GM12801 (cell line): ENCODE measurements around the gene RBM47.

Experiments used
- TF ChIP-seq, protein P1 (sequence below): IDR thresholded peaks from one replicate; pipeline ENCODE4 v1.5.1; 2011; ENCODE audit warnings: control low read depth; ENCODE audit not compliant: insufficient read length; ENCODE audit errors: extremely low read depth

RBM47 gene

DNA sequence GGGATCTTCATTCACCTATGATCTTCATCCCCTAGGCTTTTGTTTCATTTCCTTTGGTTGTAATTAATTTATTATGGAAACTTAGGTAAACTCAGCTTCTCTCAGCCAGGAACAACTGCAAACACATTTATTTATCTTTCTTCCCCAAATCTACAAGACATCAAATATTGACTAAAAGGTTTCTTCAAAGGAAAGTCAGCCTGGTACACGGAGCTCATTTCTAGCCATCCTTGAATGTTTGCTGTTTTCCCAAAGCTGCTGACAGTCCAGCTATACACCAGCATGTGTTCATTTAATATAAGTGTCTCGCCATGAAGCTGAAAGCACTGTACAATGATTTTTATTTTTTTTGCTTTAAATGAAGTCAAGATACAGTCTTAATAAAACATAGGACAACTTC lies 16.8 kb downstream of the RBM47 start:
- TF ChIP-seq, protein P1, sequence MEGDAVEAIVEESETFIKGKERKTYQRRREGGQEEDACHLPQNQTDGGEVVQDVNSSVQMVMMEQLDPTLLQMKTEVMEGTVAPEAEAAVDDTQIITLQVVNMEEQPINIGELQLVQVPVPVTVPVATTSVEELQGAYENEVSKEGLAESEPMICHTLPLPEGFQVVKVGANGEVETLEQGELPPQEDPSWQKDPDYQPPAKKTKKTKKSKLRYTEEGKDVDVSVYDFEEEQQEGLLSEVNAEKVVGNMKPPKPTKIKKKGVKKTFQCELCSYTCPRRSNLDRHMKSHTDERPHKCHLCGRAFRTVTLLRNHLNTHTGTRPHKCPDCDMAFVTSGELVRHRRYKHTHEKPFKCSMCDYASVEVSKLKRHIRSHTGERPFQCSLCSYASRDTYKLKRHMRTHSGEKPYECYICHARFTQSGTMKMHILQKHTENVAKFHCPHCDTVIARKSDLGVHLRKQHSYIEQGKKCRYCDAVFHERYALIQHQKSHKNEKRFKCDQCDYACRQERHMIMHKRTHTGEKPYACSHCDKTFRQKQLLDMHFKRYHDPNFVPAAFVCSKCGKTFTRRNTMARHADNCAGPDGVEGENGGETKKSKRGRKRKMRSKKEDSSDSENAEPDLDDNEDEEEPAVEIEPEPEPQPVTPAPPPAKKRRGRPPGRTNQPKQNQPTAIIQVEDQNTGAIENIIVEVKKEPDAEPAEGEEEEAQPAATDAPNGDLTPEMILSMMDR: no peak

DNA sequence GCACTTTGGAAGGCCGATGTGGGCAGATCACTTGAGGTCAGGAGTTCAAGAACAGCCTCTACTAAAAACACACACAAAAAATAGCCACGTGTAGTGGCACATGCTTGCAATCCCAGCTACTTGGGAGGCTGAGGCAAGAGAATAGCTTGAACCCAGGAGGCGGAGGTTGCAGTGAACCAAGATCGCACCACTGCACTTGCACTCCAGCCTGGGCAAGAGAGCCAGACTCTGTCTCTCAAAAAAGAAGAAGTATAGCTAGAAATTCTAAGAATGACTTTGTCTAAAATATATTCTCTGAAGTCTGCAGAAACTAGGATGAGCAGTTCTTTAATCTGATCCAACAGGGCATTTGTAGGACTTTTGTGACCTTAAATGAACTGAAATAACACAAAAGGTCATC lies 17.4 kb downstream of the RBM47 start:
- TF ChIP-seq, protein P1: no peak

DNA sequence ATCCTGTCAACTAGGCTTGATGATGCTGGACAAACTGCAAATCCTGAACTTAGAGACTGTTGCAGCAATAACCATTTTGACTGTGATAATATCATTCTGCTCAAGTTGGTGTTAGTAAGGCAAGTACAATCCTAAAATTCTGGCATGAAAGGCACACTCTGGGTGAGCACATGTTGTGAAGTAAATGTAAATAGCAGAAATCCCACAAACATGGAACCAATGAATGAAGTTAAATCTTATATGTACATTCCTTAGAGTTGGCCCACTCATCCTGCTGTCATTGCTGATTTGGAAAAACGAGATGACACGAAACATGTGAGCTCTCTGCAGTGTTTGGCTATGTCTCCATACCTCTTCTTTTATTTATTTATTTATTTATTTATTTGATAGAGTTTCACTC lies 21.0 kb downstream of the RBM47 start:
- TF ChIP-seq, protein P1: no peak

DNA sequence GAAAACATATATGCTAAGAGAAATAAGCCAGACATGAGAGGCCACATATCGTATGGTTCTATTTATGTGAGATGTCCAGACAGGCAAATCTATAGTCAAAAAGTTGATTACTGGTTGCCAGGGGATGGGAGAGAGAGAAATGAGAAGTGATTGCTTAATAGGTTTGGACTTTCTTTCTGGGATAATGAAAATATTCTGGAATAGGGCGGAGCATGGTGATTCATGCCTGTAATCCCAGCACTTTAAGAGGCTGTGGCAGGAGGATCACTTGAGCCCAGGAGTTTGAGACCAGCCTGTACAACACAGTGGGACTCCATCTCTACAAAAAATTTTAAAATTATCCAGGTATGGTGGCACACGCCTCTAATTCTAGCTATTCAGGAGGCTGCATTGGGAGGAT lies 22.4 kb downstream of the RBM47 start:
- TF ChIP-seq, protein P1: no peak

DNA sequence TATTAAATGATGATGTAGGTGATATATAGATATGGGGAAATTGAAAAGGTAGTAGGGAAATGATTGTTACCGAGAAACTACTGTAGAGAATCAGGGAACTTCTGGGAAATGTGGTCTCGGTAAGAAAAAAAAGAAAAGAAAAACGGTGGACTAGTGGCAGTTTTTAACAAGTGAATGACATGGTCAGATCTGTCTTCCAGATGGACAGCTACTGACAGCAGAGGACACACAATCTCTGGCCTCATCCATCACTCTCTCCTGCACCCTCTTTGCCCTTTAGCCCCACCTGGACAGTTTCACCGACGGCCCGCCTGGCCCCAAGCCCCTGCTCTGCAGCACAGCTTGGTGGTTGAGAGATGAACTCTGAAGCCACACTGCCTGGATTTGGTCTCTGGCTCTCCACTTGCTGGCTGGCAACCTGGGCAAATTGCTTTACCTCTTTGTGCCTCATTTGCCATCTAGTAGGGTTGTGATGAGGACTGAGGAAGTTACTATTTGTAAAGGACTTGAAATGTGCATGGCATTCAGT lies 23.4 kb downstream of the RBM47 start:
- TF ChIP-seq, protein P1: no peak

DNA sequence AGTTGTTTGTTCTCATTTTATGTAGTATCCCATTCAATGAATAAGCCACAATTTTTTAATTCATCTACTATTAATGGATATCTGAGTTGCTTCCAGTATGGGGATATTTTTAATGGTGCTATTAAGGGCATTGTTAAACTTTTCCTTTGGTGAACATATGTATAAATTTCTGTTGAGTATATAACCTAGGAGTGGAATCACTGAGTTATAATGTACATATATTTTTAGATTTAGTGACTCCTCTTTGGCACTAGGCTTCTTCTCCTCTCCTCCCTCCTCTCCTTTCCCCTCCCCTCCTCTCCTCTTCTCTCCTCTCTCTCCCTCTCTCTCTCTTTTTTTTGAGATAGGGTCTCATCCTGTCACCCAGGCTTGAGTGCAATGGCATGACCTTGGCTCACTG lies 26.4 kb downstream of the RBM47 start:
- TF ChIP-seq, protein P1: no peak

DNA sequence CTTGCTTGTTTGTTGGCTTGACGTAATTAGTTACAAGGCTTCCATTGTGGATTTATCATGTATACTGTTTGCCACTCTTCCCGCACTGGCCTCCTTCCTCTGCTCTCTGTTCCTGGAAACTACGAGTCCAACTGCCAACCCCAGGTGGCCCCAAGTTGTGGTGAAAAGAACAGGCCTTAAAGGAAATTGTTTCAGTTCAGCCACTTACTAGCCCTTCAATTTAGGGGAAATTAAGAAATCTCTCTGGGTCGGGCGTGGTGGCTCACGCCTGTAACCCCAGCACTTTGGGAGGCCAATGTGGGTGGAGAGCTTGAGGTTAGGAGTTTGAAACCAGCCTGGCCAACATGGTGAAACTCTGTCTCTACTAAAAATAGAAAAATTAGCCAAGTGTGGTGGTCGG lies 28.0 kb downstream of the RBM47 start:
- TF ChIP-seq, protein P1: no peak

DNA sequence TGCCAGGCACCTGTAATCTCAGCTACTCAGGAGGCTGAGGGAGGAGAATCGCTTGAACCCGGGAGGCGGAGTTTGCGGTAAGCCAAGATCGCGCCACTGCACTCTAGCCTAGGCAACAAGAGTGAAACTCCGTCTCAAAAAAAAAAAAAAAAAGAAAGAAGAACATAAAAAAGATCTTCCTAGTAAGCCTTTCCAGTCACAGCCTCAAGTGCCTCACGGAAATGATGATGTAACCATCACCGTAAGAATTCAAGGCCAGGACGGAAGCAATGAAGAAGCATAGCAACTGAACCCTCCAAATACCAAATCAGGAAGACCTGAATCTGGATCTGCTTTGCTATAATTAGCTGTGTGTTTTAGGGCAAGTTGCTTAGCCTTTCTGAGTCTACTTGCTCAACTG lies 28.8 kb downstream of the RBM47 start:
- TF ChIP-seq, protein P1: no peak
